Measurements from ENCODE around the gene CNN2. TPM values are rescaled to one million over a fixed set of nuclear protein-coding genes. Genes with fewer than 3 reads are reported as not detected.

Gene CNN2
- polyA plus RNA-seq, 1 donor: 45.2 TPM

DNA sequence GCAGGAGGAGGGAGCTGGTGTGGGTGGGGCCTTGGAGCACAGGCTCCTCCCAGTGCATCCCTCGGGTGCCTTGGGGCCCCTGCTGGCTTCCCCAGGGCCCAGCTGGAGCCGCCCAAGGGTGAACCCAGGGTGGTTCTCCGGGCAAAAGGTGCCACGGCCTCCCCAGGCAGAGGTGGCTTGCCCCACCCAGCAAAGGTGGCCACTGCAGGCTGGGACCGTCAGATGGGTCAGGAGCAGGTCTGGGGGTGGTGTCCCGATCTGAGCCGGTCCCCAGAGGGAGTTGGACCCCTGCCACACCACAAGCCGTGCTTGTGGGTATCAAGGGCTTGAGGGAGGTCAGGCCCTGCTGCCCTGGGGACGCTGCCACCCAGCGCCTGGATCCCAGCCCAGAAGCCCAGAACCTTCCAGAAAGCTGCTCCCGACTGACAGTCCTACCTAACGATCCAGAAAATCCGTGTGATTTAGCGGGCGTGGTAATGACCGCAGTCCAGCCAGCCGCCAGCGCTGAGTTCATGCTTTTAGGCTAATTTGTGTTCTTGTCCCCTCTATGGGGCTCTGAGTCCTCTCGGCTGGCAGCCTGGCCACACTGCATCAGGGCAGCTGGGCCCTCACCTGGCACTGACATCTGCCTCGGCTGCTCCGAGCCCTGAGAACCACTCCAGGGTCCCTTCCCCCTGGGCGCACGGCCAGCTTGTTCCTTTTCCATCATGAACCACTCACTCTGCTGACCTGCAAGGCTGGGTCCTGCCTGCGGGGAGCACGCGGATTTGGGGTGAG lies 31.2 kb upstream of the CNN2 start:
- no peak for DNase-seq (ENCODE audit: low read depth)

GRCh38 chr19:996051-996838 lies 30.2 kb upstream of the CNN2 start:
- DNase-seq (ENCODE audit: low read depth): no peak

DNA sequence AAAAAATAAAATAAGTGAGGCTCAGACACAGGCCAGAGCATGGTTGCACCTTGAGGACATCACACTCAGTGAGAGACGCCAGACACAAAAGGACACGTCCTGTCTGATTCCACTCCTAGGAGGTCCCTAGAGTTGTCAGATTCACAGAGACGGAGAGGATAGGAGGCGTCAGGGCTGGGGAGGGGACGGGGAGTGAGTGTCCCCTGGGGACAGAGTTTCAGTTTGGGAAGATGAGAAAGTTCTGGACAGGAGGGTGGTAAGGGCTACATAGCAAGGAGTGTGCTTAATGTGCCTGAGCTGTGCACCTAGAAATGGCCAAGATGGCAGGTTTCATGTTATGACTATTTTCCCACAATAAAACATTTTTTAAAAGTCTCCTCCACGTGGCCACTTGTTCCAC lies 28.3 kb upstream of the CNN2 start:
- DNase-seq (ENCODE audit: low read depth): no peak

DNA sequence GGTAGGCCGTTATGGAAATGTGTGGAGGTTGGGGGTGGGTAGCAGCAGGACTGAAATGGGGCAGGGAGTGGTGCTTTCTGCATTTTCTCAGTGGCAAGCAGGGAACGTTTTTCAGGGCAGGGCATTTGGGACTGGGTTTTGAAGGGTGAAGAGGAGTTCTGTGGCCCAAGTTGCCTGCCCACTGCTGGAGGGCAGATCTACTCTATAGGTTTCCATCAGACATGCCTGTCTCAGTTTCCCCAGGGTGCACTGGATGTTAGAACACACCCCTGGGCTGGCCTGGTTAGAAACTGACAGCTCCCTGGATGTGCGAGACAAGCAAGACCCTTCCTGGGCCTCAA lies 27.1 kb upstream of the CNN2 start:
- no peak for DNase-seq (ENCODE audit: low read depth)

DNA sequence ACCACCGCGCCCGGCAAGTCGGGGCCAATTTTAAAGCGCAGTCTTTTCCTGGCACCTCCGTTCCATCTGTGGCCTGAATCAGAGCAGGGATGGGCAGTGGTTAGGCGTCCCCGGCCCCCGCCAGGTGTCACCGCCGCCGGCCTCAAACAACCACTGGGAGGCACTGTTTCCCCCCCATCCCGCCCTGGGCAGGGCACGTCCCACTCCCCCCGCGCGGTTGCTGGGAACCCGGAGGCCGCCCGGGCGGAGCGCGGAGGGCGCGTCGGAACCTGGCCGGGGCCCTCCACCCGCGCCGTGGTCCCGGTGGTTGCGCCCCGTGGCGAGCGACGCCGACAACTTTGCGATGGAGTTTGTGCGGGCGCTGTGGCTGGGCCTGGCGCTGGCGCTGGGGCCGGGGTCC lies 26.3 kb upstream of the CNN2 start, which contains the start of gene GRIN3B:
TSS of gene GRIN3B (plus strand) at position 325 of the 400 bp plus-strand sequence. CDS start at position 344, 19 bp downstream.
- DNase-seq (ENCODE audit: low read depth): no peak

DNA sequence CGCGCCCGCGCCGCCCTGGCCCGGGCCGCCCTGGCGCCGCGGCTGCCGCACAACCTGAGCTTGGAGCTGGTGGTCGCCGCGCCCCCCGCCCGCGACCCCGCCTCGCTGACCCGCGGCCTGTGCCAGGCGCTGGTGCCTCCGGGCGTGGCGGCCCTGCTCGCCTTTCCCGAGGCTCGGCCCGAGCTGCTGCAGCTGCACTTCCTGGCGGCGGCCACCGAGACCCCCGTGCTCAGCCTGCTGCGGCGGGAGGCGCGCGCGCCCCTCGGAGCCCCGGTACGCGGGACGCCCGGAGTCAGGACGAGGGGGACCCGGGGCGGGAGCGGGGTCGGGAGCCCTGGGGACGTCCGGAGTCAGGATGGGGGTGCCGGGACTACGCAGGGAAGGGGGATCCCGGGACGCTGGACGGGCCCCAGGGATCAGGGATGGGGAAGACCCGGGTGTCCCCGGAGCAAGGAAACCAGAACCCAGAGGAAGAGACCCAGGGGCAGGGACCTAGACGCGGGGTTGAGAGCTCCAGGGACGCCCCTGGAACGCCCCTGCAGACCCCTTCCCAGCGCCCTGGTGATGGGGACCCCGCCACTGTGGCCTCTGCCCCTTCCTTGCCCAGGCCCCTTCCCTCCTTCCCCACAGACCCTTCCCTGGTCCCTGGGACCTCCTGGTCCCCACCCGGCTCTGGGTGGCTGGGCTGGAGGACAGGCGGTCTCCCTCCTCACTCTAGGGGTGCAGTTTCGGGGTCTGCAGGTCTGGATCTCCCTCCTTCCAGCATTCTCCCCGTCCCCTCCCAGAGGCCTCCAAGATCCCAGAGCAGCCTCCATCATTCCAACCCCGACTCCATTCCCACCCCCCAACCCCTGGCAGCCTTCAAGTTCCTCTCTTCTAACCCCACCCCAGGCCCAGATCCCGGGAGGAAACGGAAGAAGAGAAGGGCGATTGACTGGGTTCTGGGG lies 25.5 kb upstream of the CNN2 start:
- no peak for DNase-seq (ENCODE audit: low read depth)

DNA sequence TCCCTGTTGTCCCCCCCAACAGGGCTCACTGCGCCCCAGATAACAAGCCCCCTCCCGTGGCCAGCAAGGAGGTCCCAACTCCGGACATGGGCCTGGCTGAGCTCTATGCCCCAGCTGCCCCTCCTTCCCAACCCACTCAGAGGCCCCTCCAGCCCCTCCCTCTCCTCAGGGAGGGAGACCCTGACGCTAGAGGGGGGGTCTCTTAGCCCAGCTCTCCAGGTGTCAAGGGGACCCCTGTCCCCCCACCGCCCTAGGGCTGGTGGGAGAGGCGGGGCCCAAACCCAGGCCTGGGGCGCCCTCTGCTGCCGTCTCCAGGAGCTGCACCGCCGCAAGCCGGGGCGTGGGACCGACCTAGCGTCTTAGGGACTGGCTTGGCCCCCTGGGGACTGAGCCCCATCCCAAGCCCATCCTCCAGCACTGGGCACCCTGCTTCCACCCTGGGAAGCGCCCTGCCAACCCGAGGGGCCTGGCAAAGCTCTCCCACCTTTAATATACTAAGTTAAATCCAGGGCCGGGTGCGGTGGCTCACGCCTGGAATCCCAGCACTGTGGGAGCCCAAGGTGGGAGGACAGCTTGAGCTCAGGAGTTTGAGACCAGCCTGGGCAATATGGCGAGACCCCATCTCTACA lies 24.8 kb upstream of the CNN2 start:
- DNase-seq (ENCODE audit: low read depth): no peak

GRCh38 chr19:1002600-1002999 lies 23.8 kb upstream of the CNN2 start:
- no peak for DNase-seq (ENCODE audit: low read depth)

- DNase-seq (ENCODE audit: low read depth): no peak
These were observed 23.1 kb upstream of the CNN2 start for GRCh38 chr19:1003283-1003682.

- DNase-seq (ENCODE audit: low read depth): no peak
These were observed 22.1 kb upstream of the CNN2 start for GRCh38 chr19:1004204-1004802.

GRCh38 chr19:1004803-1005664 lies 21.4 kb upstream of the CNN2 start:
- DNase-seq (ENCODE audit: low read depth): no peak

DNA sequence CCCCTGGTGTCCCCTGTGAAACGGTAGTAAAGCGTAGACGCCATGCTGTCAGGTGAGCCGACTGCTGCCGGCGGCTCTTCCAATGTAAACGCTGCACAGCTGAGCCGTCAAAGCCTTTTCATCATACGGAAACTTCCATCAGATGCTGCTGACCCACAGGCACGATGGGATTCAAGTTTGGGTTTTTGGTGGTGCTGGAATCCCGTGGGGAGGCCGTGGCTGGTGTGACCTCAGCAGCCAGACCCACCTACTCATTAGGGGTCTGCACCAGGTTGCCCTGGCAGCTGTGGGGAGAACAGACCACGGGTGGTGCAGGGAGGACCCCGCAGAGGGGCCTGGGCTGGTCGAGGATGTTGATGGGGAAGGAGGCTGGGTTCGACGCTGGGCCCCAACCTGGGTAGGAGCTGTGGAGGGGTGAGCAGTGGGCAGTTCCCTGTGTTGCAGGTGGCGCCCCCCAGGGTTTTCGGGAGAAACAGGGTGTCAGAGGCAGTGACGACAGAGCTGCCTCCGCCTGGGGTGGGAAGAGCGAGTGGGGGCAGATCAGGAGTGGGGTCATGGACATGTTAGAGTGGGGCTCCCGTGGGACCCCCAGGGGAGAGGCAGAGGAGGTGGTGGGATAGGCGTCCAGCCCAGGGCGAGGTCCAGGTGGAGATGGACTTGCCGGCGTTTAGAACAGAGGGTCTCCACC lies 19.6 kb upstream of the CNN2 start:
- DNase-seq (ENCODE audit: low read depth): no peak

DNA sequence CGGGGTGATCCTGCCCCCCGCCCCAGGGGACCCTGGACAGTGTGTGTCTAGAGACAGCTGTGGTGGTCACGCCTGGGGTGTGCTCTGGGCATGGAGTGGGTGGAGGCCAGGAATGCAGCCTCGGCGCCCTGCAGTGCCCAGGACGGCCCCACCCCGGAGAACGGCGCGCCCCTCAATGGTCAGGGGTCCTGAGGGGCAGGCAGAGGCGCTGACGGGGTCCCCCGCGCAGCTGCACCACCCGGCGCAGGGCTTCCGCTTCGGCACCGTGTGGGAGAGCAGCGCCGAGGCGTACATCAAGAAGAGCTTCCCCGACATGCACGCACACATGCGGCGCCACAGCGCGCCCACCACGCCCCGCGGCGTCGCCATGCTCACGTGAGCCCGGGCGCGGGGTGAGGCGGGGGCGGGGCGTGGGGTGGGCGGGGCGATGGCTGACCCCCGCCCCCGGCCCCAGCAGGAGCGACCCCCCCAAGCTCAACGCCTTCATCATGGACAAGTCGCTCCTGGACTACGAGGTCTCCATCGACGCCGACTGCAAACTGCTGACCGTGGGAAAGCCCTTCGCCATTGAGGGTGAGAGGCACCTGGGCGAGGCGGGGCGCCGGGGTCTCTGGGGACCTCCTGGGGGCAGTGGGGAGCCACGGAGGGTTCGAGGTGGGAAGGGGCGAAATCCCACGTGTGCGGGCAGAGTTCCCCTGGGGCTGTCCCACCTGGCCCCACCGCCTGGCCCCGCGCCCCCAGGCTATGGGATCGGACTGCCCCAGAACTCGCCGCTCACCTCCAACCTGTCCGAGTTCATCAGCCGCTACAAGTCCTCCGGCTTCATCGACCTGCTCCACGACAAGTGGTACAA lies 18.8 kb upstream of the CNN2 start:
- DNase-seq (ENCODE audit: low read depth): no peak

- DNase-seq (ENCODE audit: low read depth): no peak
These were observed 18.0 kb upstream of the CNN2 start for GRCh38 chr19:1008268-1009040.

DNA sequence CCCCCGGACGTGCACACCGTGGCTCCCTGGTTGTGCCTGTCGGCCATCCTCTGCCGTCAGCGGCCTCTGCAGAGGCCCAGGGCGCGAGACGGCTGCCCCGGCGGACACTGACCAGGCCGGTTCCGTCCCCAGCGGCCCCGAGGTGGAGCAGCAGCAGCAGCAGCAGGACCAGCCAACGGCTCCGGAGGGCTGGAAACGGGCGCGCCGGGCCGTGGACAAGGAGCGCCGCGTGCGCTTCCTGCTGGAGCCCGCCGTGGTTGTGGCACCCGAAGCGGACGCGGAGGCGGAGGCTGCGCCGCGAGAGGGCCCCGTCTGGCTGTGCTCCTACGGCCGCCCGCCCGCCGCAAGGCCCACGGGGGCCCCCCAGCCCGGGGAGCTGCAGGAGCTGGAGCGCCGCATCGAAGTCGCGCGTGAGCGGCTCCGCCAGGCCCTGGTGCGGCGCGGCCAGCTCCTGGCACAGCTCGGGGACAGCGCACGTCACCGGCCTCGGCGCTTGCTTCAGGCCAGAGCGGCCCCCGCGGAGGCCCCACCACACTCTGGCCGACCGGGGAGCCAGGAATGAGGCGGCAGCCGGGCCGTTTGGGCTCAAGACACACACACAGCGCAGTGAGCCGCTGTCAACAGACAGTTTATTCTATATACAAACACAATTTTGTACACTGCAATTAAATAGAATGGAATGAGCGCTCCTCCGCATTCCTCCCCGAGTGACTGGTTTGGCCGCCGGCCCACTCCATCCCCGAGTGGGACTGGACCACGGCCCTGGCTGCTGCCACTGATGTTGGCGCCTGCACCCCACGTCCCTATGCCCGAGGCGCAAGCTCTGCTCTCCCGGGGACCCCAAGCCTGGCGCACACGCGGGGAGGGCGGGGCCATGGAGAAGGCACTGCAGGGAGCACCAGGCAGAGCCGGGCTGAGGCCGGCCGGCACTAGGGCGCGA lies 17.1 kb upstream of the CNN2 start:
- DNase-seq (ENCODE audit: low read depth): no peak

DNA sequence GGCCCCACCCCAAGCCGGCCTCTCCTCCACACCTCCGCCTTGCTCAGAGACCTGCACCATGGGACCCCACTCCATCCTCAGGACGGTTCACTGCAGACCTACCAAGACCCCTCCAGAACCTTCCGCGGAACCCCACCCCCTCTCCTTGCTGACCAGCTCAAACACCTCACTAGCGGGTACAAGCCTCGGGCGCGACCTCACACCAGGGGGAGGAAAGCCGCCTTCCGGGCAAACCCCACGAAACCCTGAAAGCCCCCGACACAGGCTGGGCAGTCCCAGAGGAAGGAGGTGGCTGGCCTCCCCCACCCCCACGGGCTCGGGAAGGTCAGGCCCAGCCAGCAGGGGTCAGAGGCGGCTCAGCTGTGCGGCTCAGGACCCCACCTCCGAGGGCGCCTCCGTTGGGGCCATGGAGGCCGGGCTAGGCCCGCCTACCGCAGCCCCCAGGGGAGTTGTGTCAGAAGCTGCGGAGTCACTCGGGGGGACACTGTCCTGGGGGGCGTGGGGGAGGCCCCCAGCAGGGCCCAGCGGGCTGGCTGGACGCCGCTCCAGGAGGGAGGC lies 16.3 kb upstream of the CNN2 start:
- no peak for DNase-seq (ENCODE audit: low read depth)
